GM18526 (cell line): ENCODE results near the gene HECTD3.

ENCODE experiments used
- POLR2A ChIP-seq: IDR thresholded peaks from 3 replicates; pipeline ENCODE4 v1.6.1; 2011; ENCODE audit not compliant: insufficient read length; ENCODE audit errors: extremely low read depth

The HECTD3 gene

DNA sequence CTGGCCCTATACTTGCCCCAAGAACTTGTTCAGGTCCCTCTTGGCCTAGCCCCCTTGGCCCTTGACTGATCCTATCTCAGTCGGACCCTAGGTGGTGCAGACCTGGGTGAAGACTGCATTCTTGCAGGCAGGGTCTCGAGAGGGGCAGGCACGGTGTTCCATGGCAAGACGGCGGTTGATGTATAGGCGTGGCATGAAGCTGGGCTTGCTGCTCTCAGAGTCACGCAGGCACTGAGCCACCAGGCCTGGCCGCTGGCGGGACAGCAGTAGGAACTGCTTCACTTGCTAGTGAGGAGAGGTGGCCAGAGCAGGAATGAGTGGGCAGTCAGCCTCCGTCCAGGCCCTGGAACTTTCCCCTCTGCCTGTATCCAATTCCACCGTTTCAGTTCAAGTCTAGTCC, 3.8 kb downstream of the HECTD3 start:
- no peak for TF ChIP-seq POLR2A

DNA sequence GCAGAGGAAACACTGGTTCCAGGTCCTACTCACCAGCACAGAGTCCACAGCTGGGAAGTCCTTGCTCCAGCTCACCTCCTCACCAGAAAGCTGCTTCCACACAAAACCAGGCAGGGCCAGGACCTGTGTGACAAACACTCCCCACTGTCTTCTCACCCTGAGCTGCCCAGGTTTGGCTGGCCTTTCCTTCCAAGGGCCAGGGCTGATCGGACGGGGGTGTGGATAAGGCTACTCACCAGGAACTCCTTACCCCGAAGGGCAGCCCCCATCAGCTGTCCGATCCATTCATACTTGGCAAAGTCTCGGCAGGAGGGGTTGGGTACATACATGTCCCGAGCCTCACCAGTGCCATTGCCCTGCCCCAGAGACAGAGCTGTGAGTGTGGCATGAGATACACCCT, 5.4 kb downstream of the HECTD3 start:
- TF ChIP-seq POLR2A, result no peak

DNA sequence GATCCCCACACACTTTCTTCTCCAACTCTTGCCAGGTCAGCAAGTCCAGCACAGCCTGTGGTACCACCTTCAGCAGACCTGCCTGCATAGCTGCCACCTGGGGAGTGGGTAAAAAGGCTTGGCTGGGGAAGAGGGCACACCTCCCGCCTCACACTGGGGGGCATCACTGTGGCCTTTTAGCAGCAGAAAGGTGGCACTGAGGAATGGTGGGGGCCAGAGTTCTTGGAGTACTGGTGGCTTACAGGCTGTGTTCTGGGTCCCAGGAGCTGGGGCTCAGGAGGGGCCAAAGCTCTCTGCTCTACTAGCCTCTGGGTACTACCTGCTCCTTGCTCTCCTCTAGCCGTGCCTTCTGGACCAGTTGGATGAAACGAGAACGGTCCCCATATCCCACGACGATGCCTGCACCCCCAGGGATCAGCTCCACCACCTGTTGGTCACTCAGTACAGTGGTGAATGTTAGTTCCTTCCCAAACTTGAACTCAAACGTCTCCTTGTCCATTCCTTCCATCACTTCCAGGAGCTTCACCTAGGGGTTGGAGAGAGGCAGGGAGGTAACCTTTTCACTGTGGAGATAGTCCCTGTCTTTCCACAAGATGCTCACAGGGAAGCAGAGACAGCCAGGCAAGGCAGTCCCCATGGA, 6.7 kb downstream of the HECTD3 start:
- TF ChIP-seq POLR2A, result no peak

DNA sequence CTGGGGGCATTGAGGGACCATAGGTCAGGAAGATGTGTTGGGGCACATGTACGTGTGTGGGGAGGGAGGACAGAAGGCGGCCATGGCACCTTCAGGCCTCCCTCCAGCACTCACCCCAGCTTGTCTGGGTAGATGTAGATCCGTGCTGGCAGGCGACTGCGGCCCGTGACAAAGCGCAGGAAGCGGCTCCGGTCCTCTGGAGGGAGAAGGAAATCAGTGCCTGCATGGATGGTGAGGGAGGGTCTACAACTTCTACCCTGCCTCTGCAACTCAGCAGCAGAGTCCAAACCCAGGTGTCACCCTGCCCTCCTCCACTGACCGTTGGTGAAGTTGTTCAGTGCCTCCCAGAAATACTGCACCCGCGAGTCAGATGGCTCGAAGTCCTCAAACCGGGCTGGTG, 7.4 kb downstream of the HECTD3 start:
- no peak for TF ChIP-seq POLR2A

DNA sequence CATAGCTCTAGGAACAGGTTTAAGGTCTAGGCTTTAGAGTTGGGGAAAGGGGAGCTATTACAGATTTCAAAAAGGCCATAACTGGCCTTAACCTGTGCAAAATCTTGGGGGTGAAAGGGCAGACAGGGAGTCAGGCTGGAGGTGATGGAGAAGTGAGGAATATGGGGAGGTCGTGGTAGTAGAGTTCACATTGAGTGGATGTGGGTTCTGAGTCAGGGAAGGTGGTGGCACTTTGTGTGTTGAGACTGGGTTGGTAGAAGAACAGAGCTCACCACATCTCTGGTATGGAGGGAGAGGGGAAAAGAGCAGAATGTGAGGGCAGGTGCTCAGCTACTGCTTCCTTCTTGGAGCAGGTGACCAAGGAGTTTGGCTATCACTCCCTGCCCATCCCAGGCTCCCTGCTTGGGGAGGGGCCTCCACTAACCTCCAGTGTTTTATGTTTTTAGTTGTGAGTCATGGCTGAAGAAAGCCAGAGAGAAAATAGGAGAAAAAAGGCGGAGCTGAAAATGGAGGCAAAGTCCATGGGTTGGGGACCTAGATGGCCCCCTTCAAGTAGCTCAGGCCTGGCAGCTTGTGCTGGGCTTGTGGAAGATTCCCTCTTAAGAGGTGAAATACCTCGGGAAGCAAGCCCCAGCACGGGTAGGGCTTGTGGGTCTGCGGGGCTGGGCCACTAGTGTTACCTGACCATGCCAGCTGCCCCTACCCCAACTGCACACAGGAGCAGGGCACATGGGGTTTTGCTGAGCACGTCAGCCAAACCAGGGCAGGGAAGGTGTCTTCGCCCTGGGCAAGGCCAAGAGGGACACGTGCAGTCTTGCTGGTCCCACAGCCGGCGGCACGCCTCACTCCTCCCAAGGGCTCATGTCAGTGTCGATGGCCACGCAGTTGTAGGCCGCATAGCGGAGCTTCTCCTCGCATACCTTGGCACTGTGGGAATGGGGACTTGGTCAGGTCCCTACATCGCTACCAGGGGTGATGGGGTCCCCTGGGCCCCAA, 8.2 kb downstream of the HECTD3 start:
- no peak for TF ChIP-seq POLR2A

DNA sequence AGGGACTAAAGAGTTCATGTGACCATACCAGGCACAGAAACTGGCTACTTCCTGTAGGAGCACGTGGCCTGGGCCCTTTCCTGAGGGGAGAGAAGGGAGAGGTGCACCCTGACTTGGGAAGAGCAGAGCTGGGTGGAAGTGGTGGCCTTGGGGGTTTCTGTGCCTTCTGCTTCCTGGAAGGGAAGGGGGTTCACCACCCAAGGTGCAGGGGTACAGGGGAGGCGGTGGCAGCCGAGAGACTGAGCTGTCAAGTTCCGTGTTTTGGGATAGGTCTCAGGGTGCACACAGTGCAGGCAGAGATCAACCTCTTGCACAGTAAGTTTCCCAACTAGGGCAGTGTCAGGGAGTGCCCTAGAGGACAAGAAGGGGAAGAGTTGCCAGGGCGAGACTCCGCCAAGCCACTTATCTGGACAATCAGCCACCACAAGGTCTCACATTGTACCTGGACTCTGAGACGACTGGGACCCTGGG, 10.1 kb downstream of the HECTD3 start:
- TF ChIP-seq POLR2A, result no peak

DNA sequence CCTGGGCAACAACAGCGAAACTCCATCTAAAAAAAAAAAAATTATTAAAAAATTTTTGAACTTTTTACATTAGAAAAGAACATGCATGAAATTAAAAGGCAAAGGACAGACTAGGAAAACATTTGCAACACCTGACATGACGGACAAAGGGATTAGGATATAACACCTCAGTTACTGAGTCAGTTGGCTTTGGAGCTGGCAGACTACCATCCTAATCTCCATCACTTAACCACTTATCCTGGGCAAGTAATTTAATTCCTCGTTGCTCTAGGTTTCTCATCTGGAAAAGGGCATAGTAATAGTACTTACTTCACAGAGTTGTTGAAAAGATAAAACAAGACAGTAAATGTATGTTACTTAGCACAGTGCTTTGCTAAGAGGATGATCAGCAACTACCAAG, 11.9 kb downstream of the HECTD3 start:
- no peak for TF ChIP-seq POLR2A

DNA sequence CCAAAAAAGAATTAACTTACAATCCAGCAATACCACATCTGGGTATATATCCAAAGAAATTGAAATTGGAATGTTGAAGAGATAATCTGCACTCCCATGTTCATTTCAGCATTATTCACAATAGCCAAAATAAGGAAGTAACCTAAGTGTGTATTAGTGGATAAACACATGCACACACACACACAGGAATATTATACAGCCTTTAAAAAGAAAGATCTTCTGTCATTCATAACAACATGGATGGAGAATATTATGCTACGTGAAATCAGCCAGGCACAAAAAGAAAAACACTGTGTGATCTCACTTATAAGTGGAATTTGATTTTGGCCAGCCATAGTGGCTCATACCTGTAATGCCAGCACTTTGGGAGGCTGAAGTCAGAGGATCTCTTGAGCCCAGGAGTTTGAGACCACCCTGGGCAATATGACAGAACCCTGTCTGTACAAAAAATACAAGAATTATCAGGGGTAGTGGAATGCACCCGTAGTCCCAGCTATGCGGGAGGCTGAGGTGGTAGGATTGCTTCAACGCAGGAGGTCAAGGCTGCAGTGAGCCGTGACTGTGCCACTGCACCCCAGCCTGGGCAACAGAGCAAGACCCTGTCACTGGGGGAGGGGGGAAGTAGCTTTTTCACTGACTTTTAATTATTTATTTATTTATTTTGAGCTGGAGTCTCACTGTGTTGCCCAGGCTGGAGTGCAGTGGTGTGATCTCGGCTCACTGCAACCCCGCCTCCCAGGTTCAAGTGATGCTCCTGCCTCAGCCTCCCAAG, 15.5 kb downstream of the HECTD3 start:
- no peak for TF ChIP-seq POLR2A

DNA sequence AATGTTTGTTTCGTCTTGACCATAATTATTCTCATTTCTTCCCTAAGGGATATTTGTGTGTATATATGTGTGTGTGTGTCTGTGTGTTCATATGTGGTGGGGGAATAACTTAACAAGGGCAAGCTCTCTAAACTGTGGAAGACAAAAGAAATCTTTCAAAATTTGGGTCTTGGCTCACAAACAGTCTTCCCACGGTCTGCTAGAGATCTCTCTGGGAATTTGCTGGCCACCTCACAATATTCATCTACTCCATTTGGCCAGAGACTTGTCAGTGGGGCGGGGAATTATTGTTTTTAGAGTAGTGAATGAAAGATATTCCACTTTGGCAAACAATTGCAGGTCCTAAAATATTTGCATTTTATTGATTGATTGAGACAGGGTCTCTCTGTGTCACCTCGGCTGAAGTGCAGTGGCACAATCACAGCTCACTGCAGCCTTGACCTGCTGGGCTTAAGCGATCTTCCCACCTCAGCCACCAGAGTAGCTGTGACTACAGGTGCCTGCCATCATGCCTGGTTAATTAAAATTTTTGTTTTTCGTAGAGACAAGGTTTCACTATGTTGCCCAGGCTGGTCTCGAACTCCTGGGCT, 16.7 kb downstream of the HECTD3 start:
- TF ChIP-seq POLR2A, result no peak

DNA sequence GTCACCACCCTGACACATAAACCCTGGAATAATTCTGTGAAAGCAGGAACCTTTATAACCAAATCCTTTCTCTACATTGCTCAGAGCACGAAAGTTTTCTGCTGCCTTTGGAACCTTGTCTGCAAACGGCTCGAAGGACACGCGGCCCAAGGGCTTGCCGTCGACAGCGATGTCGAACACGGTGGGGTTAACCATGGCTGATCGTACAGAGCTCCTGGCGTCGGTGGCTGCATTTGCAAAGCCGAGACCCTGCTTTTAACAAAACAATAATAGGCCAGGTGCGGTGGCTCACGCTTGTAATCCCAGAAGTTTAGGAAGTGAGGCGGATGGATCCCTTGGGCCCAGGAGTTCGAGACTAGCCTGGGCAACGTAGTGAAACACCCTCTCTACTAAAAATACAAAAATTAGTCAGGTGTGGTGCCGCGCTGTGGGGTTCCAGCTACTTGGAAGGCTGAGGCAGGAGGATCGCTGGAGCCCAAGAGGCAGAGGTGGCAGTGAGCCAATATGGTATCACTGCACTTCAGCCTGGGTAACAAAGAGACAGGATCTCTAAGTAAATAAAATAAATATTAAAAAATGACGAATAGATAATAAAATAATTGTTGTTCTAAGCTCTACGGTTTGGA, 22.5 kb downstream of the HECTD3 start:
- no peak for TF ChIP-seq POLR2A

DNA sequence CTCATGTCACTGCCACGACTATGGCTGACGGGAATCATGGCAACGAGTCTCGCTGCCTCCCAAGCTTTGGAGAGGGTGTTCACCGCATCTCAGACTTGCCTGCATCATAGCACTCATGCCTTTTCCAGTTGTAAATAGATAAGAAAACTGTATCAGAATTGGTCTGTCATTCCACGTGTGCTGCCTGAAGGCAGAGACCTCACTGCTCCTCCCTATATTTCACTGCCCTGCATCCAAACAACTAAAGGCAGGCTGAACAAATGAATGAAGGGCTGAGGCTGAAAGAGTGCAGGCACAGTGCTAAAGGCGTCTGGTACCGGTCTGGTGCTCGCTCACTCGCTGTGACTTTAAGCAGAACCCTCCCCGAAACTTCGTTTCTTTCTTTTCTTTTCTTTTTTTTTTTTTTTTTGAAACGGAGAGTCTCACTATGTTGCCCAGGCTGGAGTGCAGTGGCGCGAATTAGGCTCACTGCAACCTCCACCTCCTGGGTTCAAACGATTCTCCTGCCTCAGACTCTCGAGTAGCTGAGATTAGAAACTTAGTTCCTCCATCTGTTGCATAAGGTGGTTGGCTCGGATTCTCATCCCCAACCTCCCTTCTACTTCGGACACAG, 25.3 kb downstream of the HECTD3 start:
- TF ChIP-seq POLR2A, result no peak

DNA sequence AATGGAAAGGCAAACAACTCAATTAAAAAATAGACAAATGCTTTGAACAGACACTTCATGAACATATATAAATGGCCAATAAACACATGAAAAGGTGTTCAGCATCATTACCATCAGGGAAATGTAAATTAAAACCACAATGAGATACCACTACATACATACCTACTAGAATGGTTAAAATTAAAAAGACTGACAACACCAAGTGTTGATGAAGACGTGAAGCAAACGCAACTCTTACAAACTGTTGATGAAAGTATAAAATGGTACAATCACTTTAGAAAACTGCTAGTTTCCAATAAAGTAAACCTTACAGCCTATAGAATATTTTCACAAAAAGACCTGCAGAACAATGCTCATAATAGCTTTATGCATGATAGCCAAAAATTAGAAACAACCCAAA, 34.9 kb downstream of the HECTD3 start:
- TF ChIP-seq POLR2A, result no peak

DNA sequence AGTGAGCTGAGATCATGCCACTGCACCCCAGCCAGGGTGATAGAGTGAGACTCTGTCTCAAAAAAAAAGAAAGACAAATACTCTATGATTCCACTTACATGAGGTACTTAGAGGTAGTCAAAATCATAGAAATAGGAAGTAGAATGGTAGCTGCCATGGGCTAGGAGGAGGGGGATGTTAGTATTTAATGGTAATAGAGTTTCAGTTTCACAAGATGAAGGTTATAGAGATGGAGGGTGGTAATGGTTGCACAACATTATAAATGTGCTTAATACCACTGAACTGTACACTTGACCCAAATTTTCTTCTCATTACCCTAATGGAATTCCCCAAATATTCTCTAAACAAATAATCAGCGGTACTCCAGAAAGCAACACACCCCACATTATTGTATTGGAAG, 37.5 kb downstream of the HECTD3 start:
- TF ChIP-seq POLR2A, result no peak

DNA sequence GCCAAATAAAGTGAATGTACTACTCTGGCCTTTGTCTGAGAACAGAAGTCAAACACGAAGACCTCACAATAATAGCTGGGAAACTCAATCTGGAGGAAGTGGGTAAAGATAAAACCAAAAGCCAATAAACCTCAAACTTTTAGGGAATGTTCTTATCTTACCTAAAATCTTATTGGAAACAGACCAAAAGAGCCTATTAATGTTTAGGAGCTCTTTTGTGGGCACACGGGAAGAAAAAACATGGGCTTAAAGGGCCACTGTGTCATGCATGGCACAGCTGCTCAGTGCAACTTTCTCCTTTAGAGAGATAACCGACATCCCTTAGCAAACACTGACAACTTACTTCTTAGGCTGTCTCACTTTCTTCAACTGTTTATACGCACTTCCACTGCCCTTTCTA, 40.8 kb downstream of the HECTD3 start:
- TF ChIP-seq POLR2A, result no peak

DNA sequence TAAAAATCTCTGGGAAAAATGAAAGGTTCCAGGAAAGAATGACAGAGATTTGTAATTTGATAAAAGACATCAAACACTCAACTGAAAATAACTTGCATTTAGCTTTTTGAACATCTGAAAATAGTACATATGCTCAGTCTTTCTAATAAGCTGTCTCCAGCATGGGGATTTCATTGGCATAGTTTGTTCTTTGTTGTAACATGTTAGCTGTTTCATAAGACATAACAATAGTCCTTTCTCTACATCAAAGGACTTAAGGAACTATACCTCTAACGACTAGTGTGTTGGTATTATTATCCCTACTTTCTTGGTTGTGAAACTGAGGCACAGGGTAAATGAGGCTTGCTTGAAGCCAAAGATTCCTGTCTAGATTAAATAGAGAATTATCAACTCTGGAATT, 46.7 kb downstream of the HECTD3 start:
- no peak for TF ChIP-seq POLR2A

DNA sequence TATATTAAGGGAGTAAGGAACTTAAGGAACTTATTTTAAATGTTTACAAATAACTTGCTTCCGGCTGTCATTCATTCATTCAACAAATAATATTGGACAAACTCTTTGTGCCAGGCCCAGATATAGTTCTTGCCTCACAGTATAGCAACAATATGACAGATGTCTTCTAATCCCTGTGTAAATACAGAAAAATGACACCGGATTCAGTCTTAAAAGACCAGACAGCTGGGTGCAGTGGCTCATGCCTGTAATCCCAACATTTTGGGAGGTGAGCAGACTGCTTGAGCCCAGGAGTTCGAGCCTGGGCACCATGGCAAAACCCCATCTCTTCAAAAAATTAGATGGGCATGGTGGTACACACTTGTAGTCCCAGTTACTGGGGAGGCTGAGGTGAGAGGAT, 48.4 kb downstream of the HECTD3 start:
- TF ChIP-seq POLR2A, result no peak
